Left lung (tissue), 14 donors: ENCODE data around the gene WNT5A. TPM values are rescaled to one million over a fixed set of nuclear protein-coding genes. Genes with fewer than 3 reads are reported as not detected.

ENCODE experiments used
- ATAC-seq: fragments of 200-7000 bp; cut with Tn5 transposase; one replicate; pipeline ENCODE4 v1.9.1; 2020; ENCODE audit warnings: moderate library complexity
- DNase-seq, 4 donors: peaks; one replicate each; pipeline ENCODE4 v3.0.0-alpha.2; 2013 to 2020
- H3K27ac ChIP-seq, 2 donors: fragments of 200-600 bp; sonication (generic) in 1 of 2; one replicate each; pipeline versions ENCODE4 v1.5.0 to v1.8.0; 2020 to 2021
- H3K27me3 ChIP-seq, 2 donors: fragments of 200-600 bp; sonication (generic) in 1 of 2; one replicate each; pipeline versions ENCODE4 v1.5.0 to v1.8.0; 2020 to 2021
- H3K36me3 ChIP-seq, 2 donors: fragments of 200-600 bp; sonication (generic) in 1 of 2; one replicate each; pipeline versions ENCODE4 v1.5.0 to v1.8.0; 2020 to 2021
- H3K4me1 ChIP-seq, 2 donors: fragments of 200-600 bp; one replicate each; pipeline ENCODE4 v1.8.0; 2021
- H3K4me3 ChIP-seq, 2 donors: fragments of 200-600 bp; sonication (generic) in 1 of 2; one replicate each; pipeline versions ENCODE4 v1.5.0 to v1.8.0; 2020 to 2021; ENCODE audit warnings: mild to moderate bottlenecking in 1 of 2
- H3K9me3 ChIP-seq, 2 donors: fragments of 200-600 bp; sonication (generic) in 1 of 2; one replicate each; pipeline versions ENCODE4 v1.5.0 to v1.8.0; 2020 to 2021
- CTCF ChIP-seq, 2 donors: fragments of 200-600 bp; sonication (generic) in 1 of 2; IDR thresholded peaks; one replicate each; pipeline versions ENCODE4 v1.5.0 to v1.8.0; 2021; ENCODE audit warnings: antibody characterized with exemption in 2 of 2
- intact Hi-C, 2 donors: fragments of 100-400 bp; cut with DNase I; formaldehyde crosslinking; loops; one replicate each; pipeline versions ENCODE4 v1.11.2 to v1.14.2; 2022
- long read RNA-seq, 12 donors: library from polyadenylated mRNA in 2 of 12; unstranded in 2 of 12; transcript quantifications; one replicate each; pipeline ENCODE4 v2.0.0 and lab custom pipeline, GENCODE V29; 2019 to 2026
- polyA plus RNA-seq, 6 donors: library from polyadenylated mRNA; unstranded; fragments of 120-200 nt; gene quantifications; one replicate each; pipeline ENCODE4 v1.2.1, GENCODE V29; 2013; ENCODE audit not compliant: insufficient read length in 6 of 6
- total RNA-seq, 2 donors: library from RNA; stranded (reverse); fragmentation: NEBNext Ultra II Directional; extraction: Animal tissue kit (Norgen Biotek cat#: 25700); gene quantifications; one replicate each; pipeline ENCODE4 v1.2.1, GENCODE V29; 2021
- donor health status: DM: no; HTN: yes; CAD: no.
- donor health status: DM: no; HTN: no; CAD: no.

The WNT5A gene
- total RNA-seq (10 to 100 TPM; 16.8 to 18.7 TPM), polyA plus RNA-seq (10 to 100 TPM; 11.1 to 27.0 (median 20.2) TPM)
- long read RNA-seq, donor 1, full-length matches to known transcripts = 6 of 6 reads
- long read RNA-seq, donor 1, partial matches to known transcripts = 0 of 6 reads
- long read RNA-seq, donor 1, other reads (novel, unspliced or antisense) = 0 of 6 reads
- long read RNA-seq, donor 2, full-length matches to known transcripts = 1 of 1 reads
- long read RNA-seq, donor 2, partial matches to known transcripts = 0 of 1 reads
- long read RNA-seq, donor 2, other reads (novel, unspliced or antisense) = 0 of 1 reads
- long read RNA-seq, donor 3, full-length matches to known transcripts = 4 of 4 reads
- long read RNA-seq, donor 3, partial matches to known transcripts = 0 of 4 reads
- long read RNA-seq, donor 3, other reads (novel, unspliced or antisense) = 0 of 4 reads
- long read RNA-seq, donor 4, partial matches to known transcripts = 0 of 2 reads
- long read RNA-seq, donor 4, other reads (novel, unspliced or antisense) = 2 of 2 reads
- long read RNA-seq, donor 5, full-length matches to known transcripts = 1 of 1 reads
- long read RNA-seq, donor 5, partial matches to known transcripts = 0 of 1 reads
- long read RNA-seq, donor 5, other reads (novel, unspliced or antisense) = 0 of 1 reads
- long read RNA-seq, donor 6 = 0 reads
- long read RNA-seq, donor 7, full-length matches to known transcripts = 1 of 1 reads
- long read RNA-seq, donor 7, partial matches to known transcripts = 0 of 1 reads
- long read RNA-seq, donor 7, other reads (novel, unspliced or antisense) = 0 of 1 reads
- long read RNA-seq, donor 8, full-length matches to known transcripts = 1 of 1 reads
- long read RNA-seq, donor 8, partial matches to known transcripts = 0 of 1 reads
- long read RNA-seq, donor 8, other reads (novel, unspliced or antisense) = 0 of 1 reads
- long read RNA-seq, donor 9 = 0 reads
- long read RNA-seq, donor 10, full-length matches to known transcripts = 1 of 1 reads
- long read RNA-seq, donor 10, partial matches to known transcripts = 0 of 1 reads
- long read RNA-seq, donor 10, other reads (novel, unspliced or antisense) = 0 of 1 reads
- long read RNA-seq, donor 11, full-length matches to known transcripts = 2 of 2 reads
- long read RNA-seq, donor 11, partial matches to known transcripts = 0 of 2 reads
- long read RNA-seq, donor 11, other reads (novel, unspliced or antisense) = 0 of 2 reads
- long read RNA-seq, donor 12, full-length matches to known transcripts = 1 of 1 reads
- long read RNA-seq, donor 12, partial matches to known transcripts = 0 of 1 reads
- long read RNA-seq, donor 12, other reads (novel, unspliced or antisense) = 0 of 1 reads

GRCh38 chr3:55486857-55487380, at the start of gene WNT5A:
WNT5A (minus strand) TSS chr3:55487306; CDS start chr3:55486985, 321 bp downstream.
- intact Hi-C loops = loop anchor here in 1 of 2 donors (10.0 kb wide), 1 partner anchor 258 kb away; no protein-coding TSS in a partner anchor
- TF ChIP-seq CTCF (IDR thresholded peaks at IDR 0.05) = no peak
- no peaks in the 10 kb centered on the region for H3K9me3 ChIP-seq
- peaks cover 15 to 100% of the 10 kb centered on the region in 2 donors for H3K27me3 ChIP-seq
- peak within 1 kb of the TSS; percentile 65 to 72 for H3K27ac ChIP-seq
- no peaks in the 10 kb centered on the region for H3K36me3 ChIP-seq
- ATAC-seq = peak; percentile 27
- peaks cover 8 to 18% of the 10 kb centered on the region in 2 donors for H3K4me1 ChIP-seq
- peak within 1 kb of the TSS; percentile 58 to 66 for H3K4me3 ChIP-seq
- DNase-seq = peak in 2 of 4 donors; percentile 24 to 86

GRCh38 chr3:55534876-55535275, 47.8 kb upstream of the WNT5A start:
- ATAC-seq (no peak), DNase-seq (no peak)
- H3K9me3 ChIP-seq = no peaks in the 10 kb centered on the region
- no peak overlapping the region for H3K4me3 ChIP-seq
- TF ChIP-seq CTCF (IDR thresholded peaks at IDR 0.05) = no peak
- no peak overlapping the region for H3K27ac ChIP-seq
- intact Hi-C loops = no loop called here
- no peaks in the 10 kb centered on the region for H3K4me1 ChIP-seq
- no peaks in the 10 kb centered on the region for H3K27me3 ChIP-seq
- H3K36me3 ChIP-seq = no peaks in the 10 kb centered on the region

- H3K27me3 ChIP-seq = no peaks in the 10 kb centered on the region
- H3K9me3 ChIP-seq = no peaks in the 10 kb centered on the region
- no peak for TF ChIP-seq CTCF (IDR thresholded peaks at IDR 0.05)
- DNase-seq = no peak
- ATAC-seq = no peak
- H3K4me3 ChIP-seq = no peak overlapping the region
- no peaks in the 10 kb centered on the region for H3K4me1 ChIP-seq
- no peak overlapping the region for H3K27ac ChIP-seq
- intact Hi-C loops = no loop called here
- H3K36me3 ChIP-seq = no peaks in the 10 kb centered on the region
Observed at GRCh38 chr3:55532806-55533205, 45.7 kb upstream of the WNT5A start.

GRCh38 chr3:55531321-55531720, 44.2 kb upstream of the WNT5A start:
- intact Hi-C loops = no loop called here
- Histone ChIP-seq H3K27ac (no peak overlapping the region), H3K4me1 (no peaks in the 10 kb centered on the region), H3K36me3 (no peaks in the 10 kb centered on the region), H3K27me3 (no peaks in the 10 kb centered on the region), H3K4me3 (no peak overlapping the region), H3K9me3 (no peaks in the 10 kb centered on the region)
- DNase-seq (no peak), ATAC-seq (no peak)
- no peak for TF ChIP-seq CTCF (IDR thresholded peaks at IDR 0.05)
